ENCODE data around the gene MRPS15. TPM values are rescaled to one million over a fixed set of nuclear protein-coding genes. Genes with fewer than 3 reads are reported as not detected.
"Not testable (repeated sequence)": the region's sequence is repeated elsewhere in the genome, so short reads cannot be mapped to it uniquely, and the experiment has no call there.

The MRPS15 gene
- total RNA-seq, 2 experiments from 2014 or later = 114 to 119 TPM

- POLR2A ChIA-PET = interaction anchor here (0.6 kb wide), 1 partner anchor 184 kb away, joined by 3 read pairs; no protein-coding TSS in a partner anchor
- no peak overlapping the region for H3K4me3 ChIP-seq (ENCODE audit: low read depth, low read length, poor library complexity, severe bottlenecking)
- no peaks in the 10 kb centered on the region for H3K9me3 ChIP-seq (ENCODE audit: low read length)
- no peak for DNase-seq (ENCODE audit: low spot score)
- TF ChIP-seq, protein P1, sequence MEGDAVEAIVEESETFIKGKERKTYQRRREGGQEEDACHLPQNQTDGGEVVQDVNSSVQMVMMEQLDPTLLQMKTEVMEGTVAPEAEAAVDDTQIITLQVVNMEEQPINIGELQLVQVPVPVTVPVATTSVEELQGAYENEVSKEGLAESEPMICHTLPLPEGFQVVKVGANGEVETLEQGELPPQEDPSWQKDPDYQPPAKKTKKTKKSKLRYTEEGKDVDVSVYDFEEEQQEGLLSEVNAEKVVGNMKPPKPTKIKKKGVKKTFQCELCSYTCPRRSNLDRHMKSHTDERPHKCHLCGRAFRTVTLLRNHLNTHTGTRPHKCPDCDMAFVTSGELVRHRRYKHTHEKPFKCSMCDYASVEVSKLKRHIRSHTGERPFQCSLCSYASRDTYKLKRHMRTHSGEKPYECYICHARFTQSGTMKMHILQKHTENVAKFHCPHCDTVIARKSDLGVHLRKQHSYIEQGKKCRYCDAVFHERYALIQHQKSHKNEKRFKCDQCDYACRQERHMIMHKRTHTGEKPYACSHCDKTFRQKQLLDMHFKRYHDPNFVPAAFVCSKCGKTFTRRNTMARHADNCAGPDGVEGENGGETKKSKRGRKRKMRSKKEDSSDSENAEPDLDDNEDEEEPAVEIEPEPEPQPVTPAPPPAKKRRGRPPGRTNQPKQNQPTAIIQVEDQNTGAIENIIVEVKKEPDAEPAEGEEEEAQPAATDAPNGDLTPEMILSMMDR (conservative IDR thresholded peaks at IDR 0.05; ENCODE audit: low read length) = no peak
- no peak for TF ChIP-seq EZH2phosphoT487 (IDR thresholded peaks at IDR 0.05; ENCODE audit: borderline replicate concordance, low read depth, low read length)
- no peaks in the 10 kb centered on the region for H3K9me2 ChIP-seq (ENCODE audit: insufficient read depth, low read length)
- no peak overlapping the region for H3K4me2 ChIP-seq (ENCODE audit: low read length)
- H2AFZ ChIP-seq (ENCODE audit: low read length) = no peak overlapping the region
- no peaks in the 10 kb centered on the region for H3K36me3 ChIP-seq (ENCODE audit: insufficient read depth, low read length)
- peaks cover 4% of the 10 kb centered on the region for H3K4me1 ChIP-seq (ENCODE audit: insufficient read depth, low read length, poor library complexity, severe bottlenecking)
- CTCF ChIA-PET (ENCODE audit: unreplicated experiment) = no interaction called here
- no peak overlapping the region for H3K27ac ChIP-seq (ENCODE audit: low read depth, low read length, poor library complexity, severe bottlenecking)
- H3K79me2 ChIP-seq (ENCODE audit: insufficient read depth, low read depth, low read length) = no peaks in the 10 kb centered on the region
- no TSS peak for BruUV-seq (replicated peaks)
- no peaks in the 10 kb centered on the region for H4K20me1 ChIP-seq (ENCODE audit: insufficient read depth, low read length)
- intact Hi-C loops (cut with micrococcal nuclease; ENCODE audit: unreplicated experiment) = no loop called here
These were observed 16.9 kb upstream of the MRPS15 start for GRCh38 chr1:36481091-36481490.

DNA sequence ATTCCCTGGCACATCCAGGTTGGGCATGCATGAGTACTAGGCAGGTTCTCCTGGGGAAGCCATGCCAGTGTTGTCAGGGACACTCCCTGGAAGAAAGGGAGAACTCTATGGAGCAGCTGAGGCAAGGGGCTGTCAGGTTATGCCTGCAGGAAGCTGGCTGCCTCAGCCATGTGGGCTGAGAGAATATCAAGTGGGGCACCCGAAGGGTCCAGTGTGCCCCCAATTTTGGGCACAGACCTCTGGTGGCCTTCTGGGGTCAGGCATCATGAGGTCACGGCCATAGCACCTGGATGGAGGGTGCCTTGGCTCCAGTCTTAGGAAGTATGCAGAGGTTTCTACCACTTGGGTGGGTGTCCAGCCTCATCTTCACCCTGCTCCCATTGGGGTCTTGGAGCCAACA lies 16.0 kb upstream of the MRPS15 start:
- no peak for DNase-seq (ENCODE audit: low spot score)
- H4K20me1 ChIP-seq (ENCODE audit: insufficient read depth, low read length) = no peaks in the 10 kb centered on the region
- BruUV-seq (replicated peaks) = no TSS peak
- no peak overlapping the region for H3K27ac ChIP-seq (ENCODE audit: low read depth, low read length, poor library complexity, severe bottlenecking)
- no peaks in the 10 kb centered on the region for H3K79me2 ChIP-seq (ENCODE audit: insufficient read depth, low read depth, low read length)
- ChIA-PET CTCF (ENCODE audit: unreplicated experiment) (no interaction called here), POLR2A (interaction anchor here (1.6 kb wide), 1 partner anchor 8 kb away, joined by 3 read pairs; no protein-coding TSS in a partner anchor)
- H2AFZ ChIP-seq (ENCODE audit: low read length) = no peak overlapping the region
- no peak overlapping the region for H3K4me3 ChIP-seq (ENCODE audit: low read depth, low read length, poor library complexity, severe bottlenecking)
- H3K36me3 ChIP-seq (ENCODE audit: insufficient read depth, low read length) = no peaks in the 10 kb centered on the region
- intact Hi-C loops (cut with micrococcal nuclease; ENCODE audit: unreplicated experiment) = no loop called here
- no peaks in the 10 kb centered on the region for H3K4me1 ChIP-seq (ENCODE audit: insufficient read depth, low read length, poor library complexity, severe bottlenecking)
- no peak overlapping the region for H3K4me2 ChIP-seq (ENCODE audit: low read length)
- no peaks in the 10 kb centered on the region for H3K9me2 ChIP-seq (ENCODE audit: insufficient read depth, low read length)
- TF ChIP-seq, protein P1 (conservative IDR thresholded peaks at IDR 0.05; ENCODE audit: low read length) = no peak
- no peak for TF ChIP-seq EZH2phosphoT487 (IDR thresholded peaks at IDR 0.05; ENCODE audit: borderline replicate concordance, low read depth, low read length)
- H3K9me3 ChIP-seq (ENCODE audit: low read length) = no peaks in the 10 kb centered on the region

DNA sequence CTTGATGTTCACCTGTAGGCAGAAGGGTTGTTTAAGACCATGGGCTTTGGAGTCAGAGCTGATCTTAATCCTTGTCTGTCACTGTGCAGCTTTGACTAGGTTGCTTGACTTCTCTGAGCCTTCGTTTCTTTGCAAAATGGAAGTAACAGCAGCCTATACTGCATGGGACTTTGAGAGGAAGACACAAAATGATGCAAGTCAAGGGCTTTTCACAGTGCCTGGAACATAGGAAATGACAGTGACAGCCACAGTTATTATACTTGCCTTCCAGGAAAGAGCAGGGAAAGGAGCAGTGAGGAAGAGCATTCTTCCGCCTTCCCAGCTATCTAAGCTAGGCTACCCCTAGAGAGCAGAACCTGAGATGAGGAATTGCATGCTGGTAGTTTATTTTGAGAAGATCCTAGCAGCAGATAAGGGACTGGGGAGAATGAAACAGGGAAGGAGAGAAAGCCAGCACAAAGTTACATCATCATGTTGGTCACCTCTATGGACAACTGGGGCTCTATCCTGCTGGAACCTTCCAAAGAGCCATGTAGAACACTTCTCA lies 15.4 kb upstream of the MRPS15 start:
- TF ChIP-seq, protein P1 (conservative IDR thresholded peaks at IDR 0.05; ENCODE audit: low read length) = no peak
- TF ChIP-seq EZH2phosphoT487 (IDR thresholded peaks at IDR 0.05; ENCODE audit: borderline replicate concordance, low read depth, low read length) = no peak
- intact Hi-C loops (cut with micrococcal nuclease; ENCODE audit: unreplicated experiment) = no loop called here
- Histone ChIP-seq H3K4me2 (ENCODE audit: low read length) (no peak overlapping the region), H3K9me2 (ENCODE audit: insufficient read depth, low read length) (no peaks in the 10 kb centered on the region), H3K4me1 (ENCODE audit: insufficient read depth, low read length, poor library complexity, severe bottlenecking) (peaks cover under 1% of the 10 kb centered on the region), H3K36me3 (ENCODE audit: insufficient read depth, low read length) (no peaks in the 10 kb centered on the region), H3K4me3 (ENCODE audit: low read depth, low read length, poor library complexity, severe bottlenecking) (no peak overlapping the region), H3K79me2 (ENCODE audit: insufficient read depth, low read depth, low read length) (no peaks in the 10 kb centered on the region), H3K27ac (ENCODE audit: low read depth, low read length, poor library complexity, severe bottlenecking) (no peak overlapping the region), H4K20me1 (ENCODE audit: insufficient read depth, low read length) (no peaks in the 10 kb centered on the region), H3K9me3 (ENCODE audit: low read length) (no peaks in the 10 kb centered on the region), H2AFZ (ENCODE audit: low read length) (no peak overlapping the region)
- DNase-seq (ENCODE audit: low spot score) = no peak
- POLR2A ChIA-PET = interaction anchor here (1.3 to 1.6 kb wide), 2 partner anchors 9 to 25 kb away, joined by 3 read pairs; no protein-coding TSS in a partner anchor
- no TSS peak for BruUV-seq (replicated peaks)
- CTCF ChIA-PET (ENCODE audit: unreplicated experiment) = no interaction called here

DNA sequence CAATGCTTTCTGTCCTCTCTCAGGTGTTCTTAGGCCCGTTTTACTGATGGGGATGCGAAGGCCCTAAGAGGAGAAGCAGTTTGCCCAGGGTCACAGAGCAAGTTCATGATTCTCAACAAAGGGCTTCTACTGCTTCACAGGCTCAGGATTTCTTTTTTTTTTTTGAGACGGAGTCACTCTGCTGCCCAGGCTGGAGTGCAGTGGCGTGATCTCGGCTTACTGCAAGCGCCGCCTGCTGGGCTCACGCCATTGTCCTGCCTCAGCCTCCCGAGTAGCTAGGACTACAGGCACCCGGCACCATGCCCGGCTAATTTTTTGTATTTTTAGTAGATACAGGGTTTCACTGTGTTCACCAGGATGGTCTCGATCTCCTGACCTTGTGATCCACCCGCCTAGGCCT lies 13.4 kb upstream of the MRPS15 start:
- H3K9me2 ChIP-seq (ENCODE audit: insufficient read depth, low read length); H3K36me3 ChIP-seq (ENCODE audit: insufficient read depth, low read length); H3K27ac ChIP-seq (ENCODE audit: low read depth, low read length, poor library complexity, severe bottlenecking); H2AFZ ChIP-seq (ENCODE audit: low read length); H4K20me1 ChIP-seq (ENCODE audit: insufficient read depth, low read length); DNase-seq (ENCODE audit: low spot score); H3K4me2 ChIP-seq (ENCODE audit: low read length); BruUV-seq (replicated peaks); POLR2A ChIA-PET; H3K4me3 ChIP-seq (ENCODE audit: low read depth, low read length, poor library complexity, severe bottlenecking); H3K4me1 ChIP-seq (ENCODE audit: insufficient read depth, low read length, poor library complexity, severe bottlenecking); CTCF ChIA-PET (ENCODE audit: unreplicated experiment); H3K79me2 ChIP-seq (ENCODE audit: insufficient read depth, low read depth, low read length); H3K9me3 ChIP-seq (ENCODE audit: low read length); intact Hi-C loops (cut with micrococcal nuclease; ENCODE audit: unreplicated experiment): not testable (repeated sequence)
